GM12891 (cell line): ENCODE results near the gene NUP210.
A peak's percentile ranks its signal among the peaks of the same experiment; 100 is the strongest.

Experiments
- DNase-seq: peaks from one replicate; pipeline ENCODE4 v3.0.0; 2011; ENCODE audit warnings: low spot score; ENCODE audit not compliant: insufficient read length
- FAIRE-seq: peaks from 2 replicates; lab custom pipeline; 2011; peaks lifted over from hg19 to GRCh38; lab: Jason Lieb, UNC
- PAX5 ChIP-seq: IDR thresholded peaks from 2 replicates; pipeline ENCODE4 v1.6.1; 2011; ENCODE audit warnings: low read length, moderate library complexity, mild to moderate bottlenecking; ENCODE audit not compliant: insufficient read depth, severe bottlenecking
- POLR2A ChIP-seq: IDR thresholded peaks from 2 replicates; pipeline ENCODE4 v1.6.1; 2011; ENCODE audit warnings: low read depth, low read length, control low read depth
- POLR2AphosphoS5 ChIP-seq: IDR thresholded peaks from 2 replicates; pipeline ENCODE4 v1.6.1; 2011; ENCODE audit warnings: low read depth, low read length, control low read depth
- POU2F2 ChIP-seq: IDR thresholded peaks from 2 replicates; pipeline ENCODE4 v1.6.1; 2011; ENCODE audit warnings: low read depth, mild to moderate bottlenecking, control low read depth, low read length, moderate library complexity
- SPI1 ChIP-seq: IDR thresholded peaks from 2 replicates; pipeline ENCODE4 v1.6.1; 2011; ENCODE audit warnings: low read depth, low read length, control low read depth
- TAF1 ChIP-seq: IDR thresholded peaks from 2 replicates; pipeline ENCODE4 v1.6.1; 2011; ENCODE audit warnings: low read depth, low read length, control low read depth

The NUP210 gene

DNA sequence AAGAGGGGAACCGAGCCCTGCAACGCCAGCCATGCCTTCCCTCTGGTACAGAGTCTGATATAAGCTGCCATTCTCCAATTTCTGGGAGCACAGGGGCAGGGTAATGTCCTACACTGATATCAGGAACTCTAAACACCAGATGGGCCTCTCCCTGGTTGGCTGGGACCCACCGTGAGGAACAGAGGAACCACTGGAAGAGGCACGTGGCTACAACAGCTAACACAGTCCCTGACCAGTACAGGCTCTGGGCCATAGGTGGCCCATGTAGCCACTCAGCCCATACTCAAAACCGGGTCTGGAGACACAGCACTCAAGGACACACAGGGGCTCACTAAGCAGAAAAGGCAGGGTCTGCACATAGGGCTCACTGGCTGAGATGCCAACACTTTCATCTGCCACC is 13.9 kb downstream of the NUP210 start:
- DNase-seq (no peak), FAIRE-seq (no peak)
- TF ChIP-seq PAX5 (no peak), POLR2A (no peak), SPI1 (no peak), POU2F2 (no peak), POLR2AphosphoS5 (no peak), TAF1 (no peak)

DNA sequence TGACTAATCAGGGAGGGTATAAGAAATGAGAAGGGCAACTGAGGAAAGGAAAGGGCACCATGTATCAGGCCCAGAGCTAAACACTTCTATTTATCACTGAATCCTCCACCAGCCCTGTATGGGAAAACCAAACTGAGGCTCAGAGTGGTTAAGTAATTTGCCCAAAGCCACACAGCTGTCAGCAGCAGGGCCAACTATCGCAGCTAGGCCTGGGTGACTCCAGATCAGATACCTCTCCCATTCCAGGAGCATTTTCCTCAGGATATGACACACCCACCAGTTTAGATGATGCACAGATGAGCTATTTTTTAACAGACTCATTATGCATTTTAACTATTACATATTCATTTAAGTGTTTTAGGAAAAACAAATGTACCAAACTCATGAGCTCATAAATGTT is 14.5 kb downstream of the NUP210 start:
- FAIRE-seq (no peak), DNase-seq (no peak)
- TF ChIP-seq POLR2AphosphoS5, result no peak
- no peak for TF ChIP-seq SPI1
- TF ChIP-seq POU2F2, result no peak
- TF ChIP-seq PAX5, result no peak
- TF ChIP-seq TAF1, result no peak
- TF ChIP-seq POLR2A, result no peak

DNA sequence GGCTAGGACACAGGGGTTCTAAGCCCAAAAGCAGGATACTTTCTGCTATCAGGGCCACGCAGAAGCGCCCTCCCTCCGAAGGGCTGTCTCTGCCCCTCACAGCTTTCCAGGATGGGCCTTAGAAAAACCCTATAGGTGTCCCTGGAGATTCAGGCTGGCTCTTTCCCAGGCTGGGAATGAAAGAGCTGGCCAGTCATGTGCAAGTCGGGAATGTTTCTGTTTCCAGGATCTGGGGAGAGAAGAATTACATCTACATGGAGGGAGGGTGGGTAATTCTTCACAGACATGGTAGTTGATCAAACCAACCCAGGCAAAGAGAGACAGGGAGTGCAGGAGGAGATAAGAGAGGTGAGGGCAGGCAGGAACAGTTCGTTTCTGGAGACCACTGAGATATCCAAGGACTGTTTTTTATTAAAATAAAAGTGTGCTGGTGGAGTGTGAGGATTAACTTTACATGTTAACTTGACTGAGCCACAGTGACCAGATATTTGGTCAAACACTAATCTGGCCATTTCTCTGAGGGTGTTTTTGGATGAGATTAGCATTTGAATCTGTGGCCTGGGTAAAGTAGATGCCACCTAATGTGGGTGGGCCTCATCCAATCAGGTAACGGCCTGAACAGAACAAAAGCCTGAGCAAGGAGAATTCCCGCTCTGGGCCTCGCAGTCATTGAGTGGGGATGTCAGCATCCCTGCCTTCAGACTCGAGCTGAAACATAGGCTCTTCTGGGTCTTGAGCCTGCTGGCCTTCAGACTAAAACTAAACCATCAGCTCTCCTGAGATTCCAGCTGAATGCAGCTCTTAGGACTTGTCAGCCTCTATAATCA is 15.3 kb downstream of the NUP210 start:
- FAIRE-seq, result no peak
- DNase-seq, result no peak
- TF ChIP-seq POLR2A (no peak), POLR2AphosphoS5 (no peak), TAF1 (no peak), SPI1 (no peak), PAX5 (no peak), POU2F2 (no peak)

DNA sequence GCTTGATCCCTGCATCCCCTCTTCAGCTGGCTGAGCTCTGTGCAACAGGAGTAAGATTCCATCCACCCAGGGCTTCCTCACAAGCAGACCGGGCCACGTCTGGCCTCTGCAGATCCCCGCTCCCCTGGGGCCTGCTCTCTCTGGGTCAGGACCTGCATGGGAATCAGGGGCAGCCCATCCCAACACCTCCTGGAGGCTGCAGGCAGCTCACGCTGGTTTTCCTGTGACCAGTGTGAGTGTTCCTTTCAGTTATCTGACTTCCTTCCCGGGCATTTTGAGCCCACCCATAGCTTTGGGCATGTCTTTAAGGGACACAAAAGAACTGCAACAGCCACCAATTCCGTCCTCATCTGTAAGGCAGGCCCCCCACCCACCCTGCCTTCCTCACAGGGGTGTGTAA is 16.3 kb downstream of the NUP210 start:
- DNase-seq (no peak), FAIRE-seq (no peak)
- TF ChIP-seq TAF1, result no peak
- no peak for TF ChIP-seq POLR2AphosphoS5
- no peak for TF ChIP-seq PAX5
- no peak for TF ChIP-seq POLR2A
- no peak for TF ChIP-seq SPI1
- TF ChIP-seq POU2F2, result no peak

GRCh38 chr3:13403213-13403819 is 16.8 kb downstream of the NUP210 start:
- TF ChIP-seq POU2F2, result no peak
- no peak for TF ChIP-seq SPI1
- no peak for TF ChIP-seq PAX5
- no peak for TF ChIP-seq POLR2A
- TF ChIP-seq TAF1, result no peak
- TF ChIP-seq POLR2AphosphoS5, result no peak
- DNase-seq (no peak), FAIRE-seq (peak; percentile 31)

GRCh38 chr3:13401149-13401548 is 19.0 kb downstream of the NUP210 start:
- DNase-seq (no peak), FAIRE-seq (no peak)
- TF ChIP-seq POLR2AphosphoS5 (no peak), PAX5 (no peak), POLR2A (no peak), POU2F2 (no peak), TAF1 (no peak), SPI1 (no peak)

- DNase-seq, result no peak
- FAIRE-seq, result no peak
- TF ChIP-seq POLR2AphosphoS5 (no peak), SPI1 (no peak), PAX5 (no peak), POLR2A (no peak), TAF1 (no peak), POU2F2 (no peak)
Observed at GRCh38 chr3:13400114-13400673, 19.9 kb downstream of the NUP210 start.

DNA sequence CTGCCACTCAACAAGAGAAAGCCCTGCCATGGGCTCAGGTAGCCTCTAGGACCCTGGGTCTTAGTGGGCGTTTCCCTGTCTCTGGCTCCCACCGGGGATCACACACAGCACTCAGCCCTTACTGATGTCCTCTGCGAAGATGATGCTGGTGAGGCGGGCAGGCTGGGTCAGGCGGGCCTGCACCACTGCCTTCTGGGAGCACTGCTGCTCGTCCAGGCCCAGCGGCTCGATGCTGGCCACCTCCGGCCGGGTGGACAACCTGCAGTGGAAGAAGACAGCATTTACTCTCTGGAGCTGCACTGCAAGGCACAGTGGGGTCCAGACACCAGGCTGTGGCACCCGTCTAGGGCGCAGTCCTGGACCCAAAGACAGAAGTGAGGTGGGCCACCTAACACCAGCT is 20.5 kb downstream of the NUP210 start:
- no peak for TF ChIP-seq POLR2A
- no peak for TF ChIP-seq PAX5
- no peak for TF ChIP-seq SPI1
- no peak for TF ChIP-seq POLR2AphosphoS5
- no peak for TF ChIP-seq TAF1
- TF ChIP-seq POU2F2, result no peak
- FAIRE-seq (peak; percentile 5), DNase-seq (no peak)

DNA sequence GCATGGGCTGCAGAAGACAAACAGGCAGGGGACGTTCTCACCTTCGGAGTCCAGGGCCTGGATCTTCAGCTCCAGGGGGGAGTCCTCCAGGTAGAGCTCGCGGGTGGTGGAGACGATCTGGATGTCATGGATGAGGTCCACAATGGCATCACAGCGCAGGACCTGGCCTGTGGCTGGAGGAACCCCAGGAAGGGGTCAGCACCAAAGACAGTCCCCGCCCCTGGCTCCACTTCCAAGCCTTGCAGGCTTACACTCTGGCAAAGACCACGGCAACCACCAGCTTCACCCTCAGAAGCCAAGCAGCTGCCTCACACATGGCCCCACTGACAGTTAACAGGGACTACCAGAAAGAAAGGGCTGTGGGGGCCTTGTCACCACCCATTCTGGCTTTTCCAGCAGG is 22.8 kb downstream of the NUP210 start:
- no peak for TF ChIP-seq POU2F2
- TF ChIP-seq POLR2AphosphoS5, result no peak
- no peak for TF ChIP-seq SPI1
- FAIRE-seq (no peak), DNase-seq (no peak)

DNA sequence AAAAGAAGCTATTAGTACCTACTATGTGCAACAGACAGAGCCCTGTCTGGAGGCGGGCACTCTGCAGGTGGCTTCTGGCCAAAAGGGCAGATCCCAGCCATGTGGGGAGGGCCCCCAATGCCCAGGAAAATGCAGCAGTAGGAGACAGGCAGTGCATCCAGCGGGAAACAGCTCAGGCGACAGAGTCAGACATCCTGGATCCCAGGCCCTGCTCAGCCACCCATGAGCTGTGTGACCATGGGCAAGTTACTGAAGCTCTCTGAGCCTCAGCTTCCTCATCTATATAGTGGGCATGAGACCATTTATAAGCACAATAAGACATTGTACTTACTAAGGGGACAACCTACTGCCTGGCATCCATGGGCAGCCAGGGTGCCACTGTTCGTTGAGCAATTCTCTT is 25.8 kb downstream of the NUP210 start:
- DNase-seq (no peak), FAIRE-seq (no peak)
- no peak for TF ChIP-seq POLR2AphosphoS5
- TF ChIP-seq TAF1, result no peak
- no peak for TF ChIP-seq POU2F2
- no peak for TF ChIP-seq POLR2A
- TF ChIP-seq SPI1, result no peak
- TF ChIP-seq PAX5, result no peak
